Loucy (cell line): ENCODE results near the gene LYPD1.

Source experiments
- H2AFZ ChIP-seq: fragments of 200-600 bp; sonication (generic); 2 replicates; pipeline ENCODE4 v1.6.0; 2016; ENCODE audit warnings: antibody characterized with exemption, mild to moderate bottlenecking, low read length, moderate library complexity
- H3F3A ChIP-seq: fragments of 200-600 bp; 2 replicates; pipeline ENCODE4 v1.6.0; 2016; ENCODE audit warnings: antibody characterized with exemption, low read depth, mild to moderate bottlenecking
- H3K27me3 ChIP-seq: fragments of 200-600 bp; sonication (generic); 2 replicates; pipeline ENCODE4 v1.6.1; 2014; ENCODE audit warnings: low read length, mild to moderate bottlenecking; ENCODE audit not compliant: insufficient read depth, poor library complexity, severe bottlenecking
- H3K36me3 ChIP-seq: fragments of 200-600 bp; sonication (generic); 2 replicates; pipeline ENCODE4 v1.6.1; 2016; ENCODE audit warnings: low read length; ENCODE audit not compliant: insufficient read depth
- H3K4me1 ChIP-seq: fragments of 200-600 bp; sonication (generic); 2 replicates; pipeline ENCODE4 v1.5.1; 2014; ENCODE audit warnings: low read length, mild to moderate bottlenecking; ENCODE audit not compliant: insufficient read depth, poor library complexity, severe bottlenecking
- H3K4me2 ChIP-seq: fragments of 200-600 bp; sonication (generic); 2 replicates; pipeline ENCODE4 v1.6.0; 2014; ENCODE audit warnings: antibody characterized with exemption, low read length, low read depth, mild to moderate bottlenecking; ENCODE audit not compliant: poor library complexity, severe bottlenecking
- H3K4me3 ChIP-seq: fragments of 200-600 bp; sonication (generic); 2 replicates; pipeline ENCODE4 v1.5.1; 2014; ENCODE audit warnings: low read length, mild to moderate bottlenecking, mixed read lengths; ENCODE audit not compliant: poor library complexity, severe bottlenecking
- H3K79me2 ChIP-seq: fragments of 200-600 bp; sonication (generic); 2 replicates; pipeline ENCODE4 v1.6.1; 2014; ENCODE audit warnings: low read length; ENCODE audit not compliant: insufficient read depth
- H3K9ac ChIP-seq: fragments of 200-600 bp; sonication (generic); 2 replicates; pipeline ENCODE4 v1.6.0; 2014; ENCODE audit warnings: mild to moderate bottlenecking, low read depth, low read length, moderate library complexity; ENCODE audit not compliant: poor library complexity, severe bottlenecking
- H3K9me2 ChIP-seq: fragments of 200-600 bp; sonication (generic); replicated peaks from 2 replicates; pipeline ENCODE4 v1.6.1; 2016; ENCODE audit warnings: low read depth, low read length, mixed read lengths
- H3K9me3 ChIP-seq: fragments of 200-600 bp; sonication (generic); 2 replicates; pipeline ENCODE4 v1.6.1; 2014; ENCODE audit warnings: mild to moderate bottlenecking, antibody characterized with exemption, low read length, low read depth; ENCODE audit not compliant: insufficient read depth
- H4K20me1 ChIP-seq: fragments of 200-600 bp; sonication (generic); 2 replicates; pipeline ENCODE4 v1.6.0; 2014; ENCODE audit warnings: antibody characterized with exemption, low read length, mild to moderate bottlenecking; ENCODE audit not compliant: insufficient read depth, poor library complexity, severe bottlenecking
- CTCF ChIP-seq: fragments of 200-600 bp; sonication (generic); conservative IDR thresholded peaks from 2 replicates; pipeline ENCODE4 v1.5.1; 2014; ENCODE audit warnings: mild to moderate bottlenecking, antibody characterized with exemption, low read length
- EZH2phosphoT487 ChIP-seq: fragments of 200-600 bp; IDR thresholded peaks from 2 replicates; pipeline ENCODE4 v1.6.1; 2018; ENCODE audit warnings: antibody characterized with exemption, mild to moderate bottlenecking, moderate library complexity, borderline replicate concordance

Gene LYPD1

GRCh38 chr2:132607426-132608090, 62.4 kb downstream of the LYPD1 start:
- Histone ChIP-seq H3K9ac (no peak overlapping the region), H3F3A (no peaks in the 10 kb centered on the region), H3K9me2 (no peaks in the 10 kb centered on the region), H2AFZ (no peak overlapping the region), H3K4me1 (no peaks in the 10 kb centered on the region), H3K36me3 (no peaks in the 10 kb centered on the region), H3K4me3 (no peak overlapping the region), H3K9me3 (no peaks in the 10 kb centered on the region), H3K79me2 (no peaks in the 10 kb centered on the region), H3K4me2 (no peak overlapping the region), H4K20me1 (no peaks in the 10 kb centered on the region), H3K27me3 (no peaks in the 10 kb centered on the region)
- no peak for TF ChIP-seq EZH2phosphoT487
- no peak for TF ChIP-seq CTCF

GRCh38 chr2:132606649-132607048, 63.4 kb downstream of the LYPD1 start:
- Histone ChIP-seq H3F3A (no peaks in the 10 kb centered on the region), H3K4me2 (no peak overlapping the region), H2AFZ (no peak overlapping the region), H3K9me2 (no peaks in the 10 kb centered on the region), H3K9me3 (no peaks in the 10 kb centered on the region), H3K4me3 (no peak overlapping the region), H4K20me1 (no peaks in the 10 kb centered on the region), H3K79me2 (no peaks in the 10 kb centered on the region), H3K36me3 (no peaks in the 10 kb centered on the region), H3K4me1 (no peaks in the 10 kb centered on the region), H3K27me3 (no peaks in the 10 kb centered on the region), H3K9ac (no peak overlapping the region)
- TF ChIP-seq CTCF, result no peak
- no peak for TF ChIP-seq EZH2phosphoT487

- no peaks in the 10 kb centered on the region for H3K79me2 ChIP-seq
- no peak overlapping the region for H3K4me3 ChIP-seq
- TF ChIP-seq EZH2phosphoT487 (no peak), CTCF (no peak)
- no peaks in the 10 kb centered on the region for H3K9me2 ChIP-seq
- no peak overlapping the region for H3K4me2 ChIP-seq
- H3K9ac ChIP-seq, result no peak overlapping the region
- H3K36me3 ChIP-seq, result no peaks in the 10 kb centered on the region
- H4K20me1 ChIP-seq, result no peaks in the 10 kb centered on the region
- H3K27me3 ChIP-seq, result no peaks in the 10 kb centered on the region
- no peaks in the 10 kb centered on the region for H3F3A ChIP-seq
- no peaks in the 10 kb centered on the region for H3K4me1 ChIP-seq
- H3K9me3 ChIP-seq, result no peaks in the 10 kb centered on the region
- no peak overlapping the region for H2AFZ ChIP-seq
Observed at GRCh38 chr2:132605236-132606180, 64.5 kb downstream of the LYPD1 start.
